Neural cell (in vitro differentiated cells): Measurements from ENCODE around the gene CCNJ.

Source experiments
- EZH2 ChIP-seq: fragments of 200-600, 300-800 bp; shearing (Covaris generic), sonication (generic); IDR thresholded peaks from 2 replicates; pipeline ENCODE4 v1.6.1; 2014; ENCODE audit warnings: antibody characterized with exemption, low read length, borderline replicate concordance, mild to moderate bottlenecking; ENCODE audit not compliant: insufficient read depth, poor library complexity, severe bottlenecking
- TF ChIP-seq, protein P1 (sequence below): fragments of 450-650 bp; IDR thresholded peaks from 2 replicates; pipeline ENCODE4 v1.5.1; 2014; ENCODE audit warnings: antibody characterized with exemption, mild to moderate bottlenecking, moderate library complexity; ENCODE audit not compliant: poor library complexity, severe bottlenecking

GRCh38 chr10:96107623-96108038, 64.2 kb downstream of the CCNJ start:
- no peak for TF ChIP-seq EZH2
- TF ChIP-seq, protein P1, sequence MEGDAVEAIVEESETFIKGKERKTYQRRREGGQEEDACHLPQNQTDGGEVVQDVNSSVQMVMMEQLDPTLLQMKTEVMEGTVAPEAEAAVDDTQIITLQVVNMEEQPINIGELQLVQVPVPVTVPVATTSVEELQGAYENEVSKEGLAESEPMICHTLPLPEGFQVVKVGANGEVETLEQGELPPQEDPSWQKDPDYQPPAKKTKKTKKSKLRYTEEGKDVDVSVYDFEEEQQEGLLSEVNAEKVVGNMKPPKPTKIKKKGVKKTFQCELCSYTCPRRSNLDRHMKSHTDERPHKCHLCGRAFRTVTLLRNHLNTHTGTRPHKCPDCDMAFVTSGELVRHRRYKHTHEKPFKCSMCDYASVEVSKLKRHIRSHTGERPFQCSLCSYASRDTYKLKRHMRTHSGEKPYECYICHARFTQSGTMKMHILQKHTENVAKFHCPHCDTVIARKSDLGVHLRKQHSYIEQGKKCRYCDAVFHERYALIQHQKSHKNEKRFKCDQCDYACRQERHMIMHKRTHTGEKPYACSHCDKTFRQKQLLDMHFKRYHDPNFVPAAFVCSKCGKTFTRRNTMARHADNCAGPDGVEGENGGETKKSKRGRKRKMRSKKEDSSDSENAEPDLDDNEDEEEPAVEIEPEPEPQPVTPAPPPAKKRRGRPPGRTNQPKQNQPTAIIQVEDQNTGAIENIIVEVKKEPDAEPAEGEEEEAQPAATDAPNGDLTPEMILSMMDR, result no peak
